Measurements from ENCODE around the gene AKR7A3. TPM values are rescaled to one million over a fixed set of nuclear protein-coding genes. Genes with fewer than 3 reads are reported as not detected.

The AKR7A3 gene
- total and polyA plus RNA-seq, 10 of the 15 experiments (the other 5 are each of a cell fraction or from before 2014, with no cell fraction given), result 0.10 to 1.1 (median 0.25) TPM; not detected in 2

- intact Hi-C loops (cut with micrococcal nuclease; ENCODE audit: unreplicated experiment), result no loop called here
- ChIA-PET POLR2A (interaction anchor here (0.6 kb wide), 1 partner anchor 55 kb away, joined by 3 read pairs; no protein-coding TSS in a partner anchor), RAD21 (ENCODE audit: unreplicated experiment) (no interaction called here), SMC1A (ENCODE audit: uncharacterized antibody, unreplicated experiment) (interaction anchor here (0.6 kb wide), 1 partner anchor 38 kb away, joined by 3 read pairs; no protein-coding TSS in a partner anchor), CTCF (no interaction called here)
- in situ Hi-C loops (cut with MboI), result no loop called here
- Histone ChIP-seq H2AFZ (ENCODE audit: control insufficient read depth, low read depth, low read length) (no peak overlapping the region), H3K9me3 (replicated peaks; ENCODE audit: control insufficient read depth, insufficient read depth, low read length) (no peaks in the 10 kb centered on the region), H3K4me1 (ENCODE audit: control insufficient read depth, insufficient read depth, low read length) (peaks cover 6% of the 10 kb centered on the region), H3K36me3 (ENCODE audit: control insufficient read depth in 2 of 2, insufficient read depth in 2 of 2, low read length in 1 of 2) (peaks cover 28% of the 10 kb centered on the region in 2 experiments), H3K27me3 (replicated peaks in 1 of 2; ENCODE audit: control insufficient read depth in 2 of 2, insufficient read depth in 2 of 2, low read length in 1 of 2) (no peaks in the 10 kb centered on the region), H3K27ac (ENCODE audit: control insufficient read depth, insufficient read depth) (no peak overlapping the region), H4K20me1 (ENCODE audit: control insufficient read depth, insufficient read depth) (peaks cover 3% of the 10 kb centered on the region; the same call in 1 of the 2 replicates), H3K4me3 (no peak overlapping the region), H3K79me2 (ENCODE audit: control insufficient read depth, insufficient read depth, low read length) (peaks cover 48% of the 10 kb centered on the region), H3K4me2 (ENCODE audit: control insufficient read depth, insufficient read depth) (no peak overlapping the region), H3K9ac (ENCODE audit: control insufficient read depth, insufficient read depth, low read length) (no peak overlapping the region)
- ATAC-seq (no peak), FAIRE-seq (no peak), DNase-seq (ENCODE audit: low read depth, low spot score) (no peak)
- no TSS peak for BruUV-seq (replicated peaks)
- no peak for TF ChIP-seq RELA (IDR thresholded peaks at IDR 0.05; ENCODE audit: borderline replicate concordance, partially characterized antibody)
- TF ChIP-seq PAX5 (IDR thresholded peaks at IDR 0.05; ENCODE audit: borderline replicate concordance, low read depth, low read length), result no peak
- TF ChIP-seq, protein P1, sequence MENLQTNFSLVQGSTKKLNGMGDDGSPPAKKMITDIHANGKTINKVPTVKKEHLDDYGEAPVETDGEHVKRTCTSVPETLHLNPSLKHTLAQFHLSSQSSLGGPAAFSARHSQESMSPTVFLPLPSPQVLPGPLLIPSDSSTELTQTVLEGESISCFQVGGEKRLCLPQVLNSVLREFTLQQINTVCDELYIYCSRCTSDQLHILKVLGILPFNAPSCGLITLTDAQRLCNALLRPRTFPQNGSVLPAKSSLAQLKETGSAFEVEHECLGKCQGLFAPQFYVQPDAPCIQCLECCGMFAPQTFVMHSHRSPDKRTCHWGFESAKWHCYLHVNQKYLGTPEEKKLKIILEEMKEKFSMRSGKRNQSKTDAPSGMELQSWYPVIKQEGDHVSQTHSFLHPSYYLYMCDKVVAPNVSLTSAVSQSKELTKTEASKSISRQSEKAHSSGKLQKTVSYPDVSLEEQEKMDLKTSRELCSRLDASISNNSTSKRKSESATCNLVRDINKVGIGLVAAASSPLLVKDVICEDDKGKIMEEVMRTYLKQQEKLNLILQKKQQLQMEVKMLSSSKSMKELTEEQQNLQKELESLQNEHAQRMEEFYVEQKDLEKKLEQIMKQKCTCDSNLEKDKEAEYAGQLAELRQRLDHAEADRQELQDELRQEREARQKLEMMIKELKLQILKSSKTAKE (IDR thresholded peaks at IDR 0.05; ENCODE audit: low read depth, poor library complexity, severe bottlenecking), result no peak
- no peak for TF ChIP-seq PML (IDR thresholded peaks at IDR 0.05; ENCODE audit: low read length)
- TF ChIP-seq FOS (IDR thresholded peaks at IDR 0.05; ENCODE audit: borderline replicate concordance, extremely low read depth, insufficient read length), result no peak
- no peak for TF ChIP-seq MYC (IDR thresholded peaks at IDR 0.05; ENCODE audit: insufficient read depth, insufficient read length, insufficient replicate concordance, low read length, severe bottlenecking)
- TF ChIP-seq LARP7 (IDR thresholded peaks at IDR 0.05), result no peak
- no peak for TF ChIP-seq NBN (IDR thresholded peaks at IDR 0.05)
- TF ChIP-seq CHD1 (IDR thresholded peaks at IDR 0.05; ENCODE audit: low read depth, low read length), result no peak
- TF ChIP-seq SUPT20H (IDR thresholded peaks at IDR 0.05; ENCODE audit: borderline replicate concordance, control insufficient read depth, low read depth, low read length), result no peak
- WGBS (ENCODE audit: insufficient coverage, insufficient replicate concordance, low lambda C conversion rate, missing lambda C conversion rate), result 89% methylated on average over 2 of the region's 4 CpGs
Measured at GRCh38 chr1:19255288-19255687, 33.3 kb downstream of the AKR7A3 start.

All from GM12878 (cell line).